Spleen (tissue), 11 donors: ENCODE measurements around the gene PLD5. TPM values are rescaled to one million over a fixed set of nuclear protein-coding genes. Genes with fewer than 3 reads are reported as not detected.

Source experiments
- DNase-seq: peaks from one replicate; pipeline ENCODE4 v3.0.0-alpha.2; 2020
- H3K27ac ChIP-seq, 8 donors: fragments of 200-600 bp; sonication (generic) in 7 of 8; 1 replicate in 4 of 8; 2 replicates in 4 of 8; pipeline versions ENCODE4 v1.5.0 to v1.8.0; 2016 to 2021; ENCODE audit warnings: inconsistent platforms in 4 of 8, mild to moderate bottlenecking in 4 of 8, moderate library complexity in 1 of 8
- H3K27me3 ChIP-seq, 7 donors: fragments of 200-600 bp; sonication (generic) in 6 of 7; replicated peaks in 1 of 7; 1 replicate in 4 of 7; 2 replicates in 3 of 7; pipeline versions ENCODE4 v1.5.0 to v1.8.0; 2016 to 2021; ENCODE audit warnings: inconsistent platforms in 3 of 7, mild to moderate bottlenecking in 1 of 7
- H3K36me3 ChIP-seq, 6 donors: fragments of 200-600 bp; sonication (generic) in 5 of 6; 1 replicate in 4 of 6; 2 replicates in 2 of 6; pipeline versions ENCODE4 v1.5.0 to v1.8.0; 2016 to 2021; ENCODE audit warnings: inconsistent platforms in 2 of 6
- H3K4me1 ChIP-seq, 6 donors: fragments of 200-600 bp; sonication (generic) in 5 of 6; 1 replicate in 3 of 6; 2 replicates in 3 of 6; pipeline versions ENCODE4 v1.5.0 to v1.8.0; 2016 to 2021; ENCODE audit warnings: inconsistent platforms in 3 of 6
- H3K4me3 ChIP-seq, 8 donors: fragments of 200-600 bp; sonication (generic) in 7 of 8; 1 replicate in 4 of 8; 2 replicates in 4 of 8; pipeline versions ENCODE4 v1.5.0 to v1.8.0; 2016 to 2021; ENCODE audit warnings: inconsistent platforms in 4 of 8, mild to moderate bottlenecking in 4 of 8, moderate library complexity in 2 of 8
- H3K9me3 ChIP-seq, 8 donors: fragments of 200-600 bp; sonication (generic) in 7 of 8; 1 replicate in 4 of 8; 2 replicates in 4 of 8; pipeline versions ENCODE4 v1.5.0 to v1.8.0; 2016 to 2021; ENCODE audit warnings: inconsistent platforms in 4 of 8
- POLR2A ChIP-seq, 3 donors: fragments of 450-650 bp; IDR thresholded peaks; one replicate each; pipeline ENCODE4 v1.5.1; 2017; ENCODE audit warnings: antibody characterized with exemption in 3 of 3, mild to moderate bottlenecking in 1 of 3
- POLR2AphosphoS5 ChIP-seq, 3 donors: sonication (generic); formaldehyde crosslinking; IDR thresholded peaks; one replicate each; pipeline ENCODE4 v1.5.1; 2017; ENCODE audit warnings: antibody characterized with exemption in 3 of 3
- WGBS, 5 donors: extraction: QIAGEN DNeasy Blood & Tissue Kit in 3 of 5; methylation state at CpG; one replicate each; pipeline versions ENCODE4 v1.1.5 to v1.1.7; 2013 to 2018; 5-methylcytosine and 5-hydroxymethylcytosine counted together
- intact Hi-C: fragments of 100-400 bp; cut with DNase I; formaldehyde crosslinking; loops from one replicate; pipeline ENCODE4 v1.15.0; 2023; ENCODE audit warnings: low total_unique reads
- polyA plus RNA-seq, 3 donors: library from polyadenylated mRNA; stranded (reverse); fragments of 200-250 nt; gene quantifications; one replicate each; pipeline ENCODE4 v1.2.1, GENCODE V29; 2013
- total RNA-seq, 7 donors: library from RNA; depleted of rRNA in 3 of 7; stranded (reverse); fragments of >200 nt in 3 of 7; fragmentation: NEBNext Ultra II Directional in 4 of 7; extraction: Animal tissue kit (Norgen Biotek cat#: 25700) in 4 of 7; gene quantifications; one replicate each; pipeline versions ENCODE4 v1.1.0 to v1.2.1, GENCODE V29; 2016 to 2021
- TF ChIP-seq, protein P1 (sequence below), 11 experiments: fragments of 200-600 bp in 7 of 11; fragments of 450-650 bp in 4 of 11; sonication (generic) in 4 of 11; IDR thresholded peaks in 8 of 11; conservative IDR thresholded peaks in 3 of 11; 1 replicate in 7 of 11; 2 replicates in 4 of 11; pipeline versions ENCODE4 v1.4.0 to v1.8.0; 2016 to 2021; ENCODE audit warnings: antibody characterized with exemption in 11 of 11, inconsistent platforms in 4 of 11, mild to moderate bottlenecking in 1 of 11
- donor health status: healthy with polysubstance abuse.
- donor health status: DM: no; HTN: no; CAD: no; lungs with moderate emphysema.
- donor health status: DM: no; HTN: no; CAD: no.
- donor health status: Bipolar disorder and iron deficiency.
- donor health status: healthy.
- donor health status: DM: no; HTN: no; CAD: no.
- donor health status: DM: yes; HTN: yes; CAD: no.

Gene PLD5
- total and polyA plus RNA-seq, 10 donors, result 0.17 to 1.0 (median 0.44) TPM; not detected in 1

DNA sequence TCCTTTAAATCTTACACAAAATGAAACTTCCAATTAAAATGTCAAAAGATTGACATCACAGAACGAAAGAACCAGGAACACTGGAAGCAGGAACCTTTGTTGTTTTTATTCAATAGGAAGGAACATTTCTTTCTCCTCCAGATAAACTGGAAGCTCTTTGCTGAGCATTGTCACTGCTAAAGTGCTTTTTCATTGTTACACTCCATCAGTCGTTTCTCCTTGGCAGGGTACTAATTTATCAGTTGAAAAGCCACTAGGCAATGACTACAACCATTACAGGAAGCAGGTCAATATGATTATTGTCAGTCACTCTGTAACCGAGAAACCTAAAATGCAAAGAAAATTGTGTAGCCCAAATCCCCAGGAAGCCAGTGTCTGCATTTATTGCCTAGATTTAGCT, 362.4 kb downstream of the PLD5 start:
- no peaks in the 10 kb centered on the region for H3K36me3 ChIP-seq
- WGBS, 5 donors, result 24 to 36% (median 32%) methylated on average over 3 of the region's 3 CpGs
- TF ChIP-seq POLR2AphosphoS5 (IDR thresholded peaks at IDR 0.05) (no peak), POLR2A (IDR thresholded peaks at IDR 0.05) (no peak)
- TF ChIP-seq, protein P1, sequence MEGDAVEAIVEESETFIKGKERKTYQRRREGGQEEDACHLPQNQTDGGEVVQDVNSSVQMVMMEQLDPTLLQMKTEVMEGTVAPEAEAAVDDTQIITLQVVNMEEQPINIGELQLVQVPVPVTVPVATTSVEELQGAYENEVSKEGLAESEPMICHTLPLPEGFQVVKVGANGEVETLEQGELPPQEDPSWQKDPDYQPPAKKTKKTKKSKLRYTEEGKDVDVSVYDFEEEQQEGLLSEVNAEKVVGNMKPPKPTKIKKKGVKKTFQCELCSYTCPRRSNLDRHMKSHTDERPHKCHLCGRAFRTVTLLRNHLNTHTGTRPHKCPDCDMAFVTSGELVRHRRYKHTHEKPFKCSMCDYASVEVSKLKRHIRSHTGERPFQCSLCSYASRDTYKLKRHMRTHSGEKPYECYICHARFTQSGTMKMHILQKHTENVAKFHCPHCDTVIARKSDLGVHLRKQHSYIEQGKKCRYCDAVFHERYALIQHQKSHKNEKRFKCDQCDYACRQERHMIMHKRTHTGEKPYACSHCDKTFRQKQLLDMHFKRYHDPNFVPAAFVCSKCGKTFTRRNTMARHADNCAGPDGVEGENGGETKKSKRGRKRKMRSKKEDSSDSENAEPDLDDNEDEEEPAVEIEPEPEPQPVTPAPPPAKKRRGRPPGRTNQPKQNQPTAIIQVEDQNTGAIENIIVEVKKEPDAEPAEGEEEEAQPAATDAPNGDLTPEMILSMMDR (IDR thresholded peaks at IDR 0.05 in 8 of 11, conservative IDR thresholded peaks at IDR 0.05 in 3 of 11), result no peak
- no peak for DNase-seq
- no peak overlapping the region for H3K27ac ChIP-seq
- no peak overlapping the region for H3K4me3 ChIP-seq
- intact Hi-C loops, result no loop called here
- no peaks in the 10 kb centered on the region for H3K9me3 ChIP-seq
- H3K27me3 ChIP-seq, result peaks cover 0 to 4% (median 0%) of the 10 kb centered on the region in 7 donors
- no peaks in the 10 kb centered on the region for H3K4me1 ChIP-seq

GRCh38 chr1:242147096-242147976, 377.2 kb downstream of the PLD5 start:
- no peaks in the 10 kb centered on the region for H3K27me3 ChIP-seq
- H3K27ac ChIP-seq, result no peak overlapping the region
- DNase-seq, result no peak
- no peak overlapping the region for H3K4me3 ChIP-seq
- no peaks in the 10 kb centered on the region for H3K36me3 ChIP-seq
- TF ChIP-seq, protein P1 (IDR thresholded peaks at IDR 0.05 in 8 of 11, conservative IDR thresholded peaks at IDR 0.05 in 3 of 11), result no peak
- TF ChIP-seq POLR2A (IDR thresholded peaks at IDR 0.05), result no peak
- no peak for TF ChIP-seq POLR2AphosphoS5 (IDR thresholded peaks at IDR 0.05)
- H3K4me1 ChIP-seq, result peaks cover 0 to 14% (median 0%) of the 10 kb centered on the region in 6 donors
- intact Hi-C loops, result no loop called here
- WGBS, 5 donors, result 13 to 35% (median 15%) methylated on average over 4 of the region's 4 CpGs
- H3K9me3 ChIP-seq, result peaks cover 0 to 32% (median 5%) of the 10 kb centered on the region in 8 donors

DNA sequence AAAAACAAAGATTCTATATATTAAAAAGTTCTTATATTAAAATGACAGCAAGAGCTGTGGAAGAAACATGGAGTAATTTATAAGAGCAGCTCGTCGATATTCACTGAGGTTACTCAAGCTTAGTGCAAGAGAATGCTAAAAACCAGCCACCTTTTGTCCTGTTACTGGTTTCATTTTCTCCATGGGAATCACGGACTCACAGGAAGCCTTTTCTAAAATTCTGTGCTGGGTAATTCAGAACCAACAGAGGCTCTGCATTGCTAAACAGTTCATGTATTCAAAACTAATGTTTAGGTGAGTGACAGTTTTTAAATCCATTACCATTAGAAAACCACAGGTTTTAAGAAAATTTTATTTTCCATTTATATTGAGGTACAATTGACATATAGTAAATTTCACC, 377.8 kb downstream of the PLD5 start:
- Histone ChIP-seq H3K4me1 (peaks cover 0 to 14% (median 0%) of the 10 kb centered on the region in 6 donors), H3K4me3 (no peak overlapping the region), H3K27me3 (no peaks in the 10 kb centered on the region), H3K27ac (no peak overlapping the region), H3K9me3 (peaks cover 0 to 28% (median 5%) of the 10 kb centered on the region in 8 donors), H3K36me3 (no peaks in the 10 kb centered on the region)
- no peak for DNase-seq
- 24 to 43% (median 28%) methylated on average over 3 of the region's 3 CpGs for WGBS, 5 donors
- no peak for TF ChIP-seq POLR2A (IDR thresholded peaks at IDR 0.05)
- no peak for TF ChIP-seq POLR2AphosphoS5 (IDR thresholded peaks at IDR 0.05)
- TF ChIP-seq, protein P1 (IDR thresholded peaks at IDR 0.05 in 8 of 11, conservative IDR thresholded peaks at IDR 0.05 in 3 of 11), result no peak
- intact Hi-C loops, result no loop called here

GRCh38 chr1:242140836-242141235, 383.7 kb downstream of the PLD5 start:
- Histone ChIP-seq H3K27ac (no peak overlapping the region), H3K27me3 (peaks cover 0 to 11% (median 0%) of the 10 kb centered on the region in 7 donors), H3K9me3 (no peaks in the 10 kb centered on the region), H3K36me3 (no peaks in the 10 kb centered on the region), H3K4me3 (no peak overlapping the region), H3K4me1 (no peaks in the 10 kb centered on the region)
- TF ChIP-seq, protein P1 (IDR thresholded peaks at IDR 0.05 in 8 of 11, conservative IDR thresholded peaks at IDR 0.05 in 3 of 11), result no peak
- TF ChIP-seq POLR2A (IDR thresholded peaks at IDR 0.05) (no peak), POLR2AphosphoS5 (IDR thresholded peaks at IDR 0.05) (no peak)
- WGBS, 5 donors, result 70 to 77% (median 75%) methylated on average over 1 of the region's 1 CpG
- intact Hi-C loops, result no loop called here
- no peak for DNase-seq
